HUES6 (cell line): ENCODE data around the gene ENDOG.
A peak's percentile ranks its signal among the peaks of the same experiment; 100 is the strongest.
"Not testable (repeated sequence)": the region's sequence is repeated elsewhere in the genome, so short reads cannot be mapped to it uniquely, and the experiment has no call there.

ENCODE experiments used
- H3K27ac ChIP-seq: 2 replicates; pipeline ENCODE4 v1.7.0; 2013; ENCODE audit warnings: low read depth, mild to moderate bottlenecking, low read length, inconsistent platforms
- H3K27me3 ChIP-seq: 2 replicates; pipeline ENCODE4 v1.6.1; 2013; ENCODE audit warnings: low read length; ENCODE audit not compliant: control insufficient read depth, insufficient read depth
- H3K36me3 ChIP-seq: 2 replicates; pipeline ENCODE4 v1.6.1; 2013; ENCODE audit warnings: low read length; ENCODE audit not compliant: control insufficient read depth, insufficient read depth
- H3K4me1 ChIP-seq: 2 replicates; pipeline ENCODE4 v1.6.1; 2013; ENCODE audit warnings: low read length; ENCODE audit not compliant: control insufficient read depth, insufficient read depth
- H3K4me3 ChIP-seq: 2 replicates; pipeline ENCODE4 v1.5.1; 2013; ENCODE audit warnings: low read depth, low read length
- H3K9ac ChIP-seq: one replicate; pipeline ENCODE4 v1.6.1; 2013; ENCODE audit warnings: mild to moderate bottlenecking, low read length
- H3K9me3 ChIP-seq: 2 replicates; pipeline ENCODE4 v1.6.1; 2013; ENCODE audit warnings: low read depth, low read length; ENCODE audit not compliant: control insufficient read depth, insufficient read depth

ENDOG gene

GRCh38 chr9:128818099-128818838 lies at the start of gene ENDOG:
Gene ENDOG (plus strand): TSS chr9:128818500. CDS start chr9:128818685, 185 bp downstream.
- H3K27ac ChIP-seq = no peak within 1 kb of the TSS
- H3K4me3 ChIP-seq = peak within 1 kb of the TSS; percentile 83
- H3K27me3 ChIP-seq = no peaks in the 10 kb centered on the region
- H3K36me3 ChIP-seq = peaks cover 30% of the 10 kb centered on the region
- H3K9me3 ChIP-seq = no peaks in the 10 kb centered on the region
- peaks cover 11% of the 10 kb centered on the region for H3K4me1 ChIP-seq
- H3K9ac ChIP-seq = peak within 1 kb of the TSS; percentile 69

GRCh38 chr9:128768606-128769005 lies 49.7 kb upstream of the ENDOG start:
- Histone ChIP-seq H3K9me3 (no peaks in the 10 kb centered on the region), H3K4me3 (no peak overlapping the region), H3K4me1 (peaks cover 11% of the 10 kb centered on the region; the same call in 1 of the 2 replicates), H3K27ac (no peak overlapping the region), H3K9ac (no peak overlapping the region), H3K36me3 (no peaks in the 10 kb centered on the region), H3K27me3 (no peaks in the 10 kb centered on the region)

DNA sequence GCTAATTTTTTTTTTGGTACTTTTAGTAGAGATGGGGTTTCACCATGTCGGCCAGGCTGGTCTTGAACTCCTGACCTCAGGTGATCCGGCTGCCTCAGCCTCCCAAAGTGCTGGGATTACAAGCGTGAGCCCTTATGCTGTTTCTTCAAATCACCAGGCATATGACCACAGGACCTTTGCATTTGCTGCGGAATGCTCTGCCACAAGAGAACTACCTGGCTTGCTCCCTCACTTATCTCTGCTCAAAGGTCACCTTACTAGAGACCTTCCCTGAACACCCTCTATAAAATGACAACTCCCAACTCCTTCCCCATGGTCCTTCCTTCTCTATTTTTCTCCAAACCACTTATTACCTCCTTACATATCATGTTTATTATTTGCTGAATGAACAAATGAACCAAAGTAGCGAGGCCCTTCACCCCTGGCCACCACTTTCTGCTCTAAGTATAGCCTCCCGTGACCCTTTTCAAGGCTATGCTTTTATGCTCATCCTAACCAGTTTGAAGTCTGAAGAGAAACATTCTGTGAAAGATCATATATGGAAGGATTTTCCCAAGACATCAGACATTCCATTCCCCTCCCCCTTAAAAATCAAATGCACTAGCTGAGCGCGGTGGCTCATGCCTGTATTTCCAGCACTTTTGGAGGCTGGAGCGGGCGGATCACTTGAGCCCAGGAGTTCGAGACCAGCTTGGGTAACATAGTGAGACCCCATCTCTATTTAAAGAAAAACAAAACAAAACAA lies 47.8 kb upstream of the ENDOG start:
- H3K27ac ChIP-seq = no peak overlapping the region
- 0 out of 2 replicates have a peak, but pooled peaks cover 2% of the 10 kb centered on the region for H3K4me1 ChIP-seq
- no peaks in the 10 kb centered on the region for H3K27me3 ChIP-seq
- no peaks in the 10 kb centered on the region for H3K36me3 ChIP-seq
- no peaks in the 10 kb centered on the region for H3K9me3 ChIP-seq
- no peak overlapping the region for H3K9ac ChIP-seq
- peak overlapping the region; percentile 93 for H3K4me3 ChIP-seq

DNA sequence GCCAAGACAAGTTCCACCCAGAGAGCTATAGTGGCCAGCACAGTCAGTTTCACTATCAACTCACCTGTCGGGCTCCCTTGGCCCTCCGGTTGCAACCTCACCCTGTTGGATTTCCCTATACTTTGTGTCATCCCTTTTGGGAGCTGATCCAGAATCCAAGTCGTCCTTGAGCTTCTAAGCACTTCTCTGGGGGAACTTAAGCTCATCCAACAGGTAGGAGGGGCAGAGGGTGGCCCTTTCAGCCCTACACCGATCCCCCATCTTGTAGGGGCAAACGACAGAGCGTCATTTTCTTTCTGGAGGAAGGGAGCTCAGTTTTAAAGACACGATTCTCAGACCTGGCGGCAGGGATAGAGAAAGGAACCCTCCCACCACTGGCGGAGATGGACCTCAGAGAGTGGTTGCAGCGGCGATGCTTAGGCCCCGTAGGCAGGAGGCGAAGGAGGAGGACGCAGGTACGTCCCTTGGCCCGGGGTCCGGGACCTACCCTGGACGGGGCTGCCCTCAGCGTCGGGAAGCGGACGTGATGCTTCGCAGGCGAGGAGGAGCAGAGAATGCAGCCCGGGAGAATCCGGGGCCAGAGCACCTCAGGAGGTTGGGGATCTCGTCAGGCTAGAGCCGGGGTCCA lies 47.1 kb upstream of the ENDOG start:
- Histone ChIP-seq H3K36me3 (no peaks in the 10 kb centered on the region), H3K9me3 (no peaks in the 10 kb centered on the region), H3K27ac (peak overlapping the region; percentile 58), H3K4me3 (peak overlapping the region; percentile 93), H3K9ac (peak overlapping the region; percentile 79), H3K27me3 (no peaks in the 10 kb centered on the region), H3K4me1 (0 out of 2 replicates have a peak, but pooled peaks cover 2% of the 10 kb centered on the region)

GRCh38 chr9:128771745-128772519 lies 46.4 kb upstream of the ENDOG start, which contains the start of gene ZER1:
Gene ZER1 (minus strand): TSS chr9:128771927. CDS start chr9:128755565, 16,362 bp downstream.
- H3K9me3 ChIP-seq = no peaks in the 10 kb centered on the region
- H3K27me3 ChIP-seq = no peaks in the 10 kb centered on the region
- H3K9ac ChIP-seq = peak within 1 kb of the TSS; percentile 79
- H3K36me3 ChIP-seq = no peaks in the 10 kb centered on the region
- peak within 1 kb of the TSS; percentile 93 for H3K4me3 ChIP-seq
- peak within 1 kb of the TSS; percentile 58 for H3K27ac ChIP-seq
- 0 out of 2 replicates have a peak, but pooled peaks cover 2% of the 10 kb centered on the region for H3K4me1 ChIP-seq

- no peak overlapping the region for H3K27ac ChIP-seq
- H3K4me1 ChIP-seq = 0 out of 2 replicates have a peak, but pooled peaks cover 2% of the 10 kb centered on the region
- no peaks in the 10 kb centered on the region for H3K27me3 ChIP-seq
- no peak overlapping the region for H3K4me3 ChIP-seq
- no peak overlapping the region for H3K9ac ChIP-seq
- no peaks in the 10 kb centered on the region for H3K36me3 ChIP-seq
- no peaks in the 10 kb centered on the region for H3K9me3 ChIP-seq
Observed at GRCh38 chr9:128773049-128773448, 45.3 kb upstream of the ENDOG start.

- Histone ChIP-seq H3K9me3 (no peaks in the 10 kb centered on the region; the same call in 1 of the 2 replicates), H3K36me3 (no peaks in the 10 kb centered on the region)
Observed at GRCh38 chr9:128774804-128775203, 43.5 kb upstream of the ENDOG start.

GRCh38 chr9:128780093-128780492 lies 38.2 kb upstream of the ENDOG start:
- H3K9me3 ChIP-seq, H3K4me1 ChIP-seq, H3K36me3 ChIP-seq, H3K27ac ChIP-seq, H3K9ac ChIP-seq, H3K4me3 ChIP-seq, H3K27me3 ChIP-seq: not testable (repeated sequence)

More at GRCh38 chr9:128774804-128775203, 43.5 kb upstream of the ENDOG start:
- no peak overlapping the region for H3K9ac ChIP-seq
- H3K4me1 ChIP-seq = 0 out of 2 replicates have a peak, but pooled peaks cover 2% of the 10 kb centered on the region
- no peak overlapping the region for H3K27ac ChIP-seq
- no peaks in the 10 kb centered on the region for H3K27me3 ChIP-seq
- H3K4me3 ChIP-seq = no peak overlapping the region

GRCh38 chr9:128781187-128782070 lies 36.9 kb upstream of the ENDOG start:
- Histone ChIP-seq H3K27me3 (no peaks in the 10 kb centered on the region), H3K27ac (no peak overlapping the region), H3K9me3 (peaks cover 6% of the 10 kb centered on the region; the same call in 1 of the 2 replicates), H3K9ac (no peak overlapping the region), H3K4me1 (no peaks in the 10 kb centered on the region), H3K36me3 (no peaks in the 10 kb centered on the region), H3K4me3 (no peak overlapping the region)
